Activated CD8-positive, alpha-beta memory T cell treated with anti-CD3 and anti-CD28 coated beads, Interleukin-2, amount 50 U/mL, for 1 hour (primary cell): ENCODE data around the gene GPX2.

ENCODE experiments used
- DNase-seq: peaks from one replicate; pipeline ENCODE4 v3.0.0-alpha.2; 2020; ENCODE audit errors: extremely low read depth

The GPX2 gene

DNA sequence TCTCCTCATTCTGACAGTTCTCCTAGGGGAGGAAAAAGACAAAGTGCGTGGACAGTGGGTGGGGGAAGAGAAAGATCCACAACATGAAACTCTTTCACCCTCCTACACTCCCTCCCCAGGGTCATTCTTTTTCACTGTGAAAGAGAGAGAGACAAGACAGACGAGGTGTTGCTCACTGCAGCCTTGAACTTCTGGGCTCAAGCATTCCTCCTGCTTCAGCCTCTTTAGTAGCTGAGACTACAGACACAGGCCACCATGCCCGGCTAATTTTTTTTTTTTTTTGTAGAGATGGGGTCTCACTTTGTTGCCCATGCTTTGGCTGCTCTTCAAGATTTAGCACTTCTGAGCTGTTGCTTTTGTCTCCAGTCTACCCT lies 2.7 kb downstream of the GPX2 start:
- no peak for DNase-seq

DNA sequence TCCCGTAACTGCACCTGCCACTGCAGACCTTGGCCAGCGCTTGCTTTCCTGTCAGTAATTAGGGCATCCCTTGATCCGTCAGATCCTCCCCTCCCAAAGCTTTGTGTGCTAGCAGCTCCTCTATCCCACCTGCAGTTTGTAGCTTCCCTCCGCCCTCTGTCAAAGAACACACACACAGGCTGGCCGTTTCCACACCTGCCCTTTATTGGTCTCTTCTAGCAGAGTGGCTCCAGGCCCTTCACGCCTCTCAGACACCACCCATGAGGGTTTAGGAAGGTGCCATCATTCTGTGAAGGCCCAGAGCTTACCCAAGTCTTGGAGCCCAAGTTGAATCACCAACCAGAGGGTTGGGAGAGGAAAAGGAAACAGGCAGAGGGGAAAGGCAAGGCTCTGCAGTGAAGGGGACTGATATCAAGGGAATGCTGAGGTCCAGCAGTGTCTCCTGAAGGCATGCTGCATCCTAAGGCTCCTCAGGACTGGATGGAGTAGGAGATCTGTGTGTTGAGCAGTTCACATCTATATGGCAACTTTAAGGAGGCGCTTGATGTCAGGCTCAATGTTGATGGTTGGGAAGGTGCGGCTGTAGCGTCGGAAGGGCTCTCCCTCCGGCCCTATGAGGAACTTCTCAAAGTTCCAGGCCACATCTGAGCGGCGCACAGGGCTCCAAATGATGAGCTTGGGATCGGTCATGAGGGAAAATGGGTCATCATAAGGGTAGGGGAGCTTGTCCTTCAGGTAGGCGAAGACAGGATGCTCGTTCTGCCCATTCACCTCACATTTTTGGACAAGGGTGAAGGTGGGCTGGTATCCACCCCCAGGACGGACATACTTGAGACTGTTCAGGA lies 3.4 kb downstream of the GPX2 start:
- DNase-seq, result no peak

DNA sequence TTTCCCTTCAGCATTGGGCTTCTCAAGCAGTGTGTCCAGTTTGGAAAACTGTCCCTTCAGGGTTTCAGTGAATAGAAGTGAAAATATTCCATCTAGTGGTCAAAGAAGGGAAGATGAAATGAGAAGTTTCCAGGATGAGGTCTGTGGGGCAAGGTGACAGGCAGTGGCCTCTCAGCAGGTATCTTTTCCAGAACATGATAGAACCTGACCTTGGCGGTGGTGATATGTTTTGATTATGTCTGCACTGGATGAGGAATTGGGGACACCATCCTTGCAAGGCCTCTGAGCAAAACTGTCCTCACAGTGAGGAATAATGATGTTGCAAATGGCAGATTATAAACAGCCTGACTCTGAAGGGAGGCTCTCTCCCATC lies 4.7 kb downstream of the GPX2 start:
- DNase-seq, result no peak

DNA sequence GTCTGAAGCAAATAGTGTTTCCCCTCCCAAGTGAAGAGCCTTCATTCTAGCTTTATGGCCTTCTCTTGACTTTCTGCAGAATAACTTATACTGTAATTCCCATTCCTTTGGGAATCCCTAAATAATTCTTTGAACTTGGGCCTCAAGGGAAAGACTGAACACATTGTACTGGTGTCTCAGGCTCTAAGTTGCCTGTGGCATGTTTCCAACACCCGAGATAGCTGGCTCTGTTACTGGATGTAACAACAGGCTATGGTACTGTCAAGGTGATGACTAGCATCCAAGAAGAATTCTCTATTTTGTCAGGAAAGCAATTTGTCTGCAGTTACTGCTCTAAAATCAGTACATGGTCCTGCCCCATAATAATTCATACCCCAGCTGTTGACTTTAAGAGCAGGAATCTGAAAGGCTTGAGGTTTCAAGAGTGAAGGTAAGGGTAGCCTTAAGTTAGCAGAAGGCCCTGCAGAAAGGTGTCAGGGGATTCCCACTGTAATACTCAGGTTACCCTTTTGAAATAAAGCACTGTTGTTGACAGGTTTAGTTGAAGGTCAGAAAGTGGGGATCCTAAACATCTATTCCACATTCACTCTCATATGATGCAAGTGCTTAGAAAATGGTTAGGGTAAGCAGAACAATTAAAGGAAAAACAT lies 5.2 kb downstream of the GPX2 start:
- no peak for DNase-seq

DNA sequence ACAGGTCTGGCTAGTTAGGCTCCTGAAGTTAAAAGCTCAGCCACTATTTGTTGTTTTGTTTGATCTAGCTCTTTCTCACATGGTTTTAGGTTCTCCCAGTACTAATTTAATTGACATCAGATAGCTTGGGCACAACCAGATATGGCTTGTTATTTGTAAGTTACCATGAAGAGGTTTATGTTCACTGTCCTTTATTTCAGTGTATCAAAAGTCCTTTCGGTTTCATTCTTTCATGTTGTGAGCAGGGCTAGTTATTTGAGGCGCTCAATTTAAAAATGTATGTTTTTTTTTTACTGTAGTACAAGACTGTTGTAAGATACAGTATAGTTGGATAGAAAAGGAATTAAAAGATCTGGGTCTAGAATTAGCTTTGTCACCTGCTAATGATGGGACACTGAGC lies 7.0 kb downstream of the GPX2 start:
- DNase-seq, result no peak

DNA sequence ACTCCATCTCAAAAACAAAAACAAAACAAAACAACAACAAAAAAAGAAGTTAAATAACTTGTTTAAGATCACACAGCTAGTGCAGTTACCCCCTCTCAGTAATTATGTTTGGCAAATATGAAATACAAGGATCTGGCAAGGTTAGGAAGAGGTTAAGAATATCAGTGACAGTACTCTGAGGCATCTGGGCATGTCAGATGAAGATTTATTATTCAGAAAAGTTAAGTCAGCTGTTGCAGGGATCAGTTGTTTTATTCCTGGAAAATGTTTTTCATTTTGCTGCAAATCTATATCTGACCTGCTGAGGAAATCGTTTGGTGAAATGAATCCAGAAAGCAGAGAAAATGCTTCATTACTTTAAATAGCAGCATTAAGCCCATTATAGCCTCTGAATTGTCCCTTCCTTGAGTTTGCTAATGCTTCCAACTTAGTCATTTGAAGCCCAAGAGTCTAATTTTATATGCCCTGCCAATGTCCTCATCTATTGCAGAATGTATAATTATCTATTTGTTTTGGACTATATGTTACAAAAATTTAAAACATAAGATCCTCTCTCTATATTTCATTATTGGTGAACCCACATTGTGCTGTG lies 8.1 kb downstream of the GPX2 start:
- DNase-seq, result no peak

DNA sequence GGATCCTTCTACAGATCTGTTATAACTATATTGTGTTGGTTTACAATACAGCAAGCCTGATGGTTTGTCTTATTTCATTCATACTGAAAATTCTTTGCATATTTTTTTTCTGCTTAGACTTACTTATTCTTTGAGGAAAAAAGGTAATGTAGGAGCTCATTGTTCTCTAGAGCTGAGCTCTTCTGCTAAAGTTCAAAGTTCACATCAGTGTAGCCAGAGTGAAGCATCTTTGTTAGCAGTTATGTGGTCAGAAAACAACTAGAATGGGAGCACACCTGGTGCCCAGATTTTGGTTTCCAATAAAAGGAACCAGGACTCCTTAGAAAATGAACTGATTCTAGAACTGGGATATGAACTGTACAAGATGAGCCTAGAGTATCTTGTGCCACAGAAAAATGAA lies 10.3 kb downstream of the GPX2 start:
- no peak for DNase-seq

DNA sequence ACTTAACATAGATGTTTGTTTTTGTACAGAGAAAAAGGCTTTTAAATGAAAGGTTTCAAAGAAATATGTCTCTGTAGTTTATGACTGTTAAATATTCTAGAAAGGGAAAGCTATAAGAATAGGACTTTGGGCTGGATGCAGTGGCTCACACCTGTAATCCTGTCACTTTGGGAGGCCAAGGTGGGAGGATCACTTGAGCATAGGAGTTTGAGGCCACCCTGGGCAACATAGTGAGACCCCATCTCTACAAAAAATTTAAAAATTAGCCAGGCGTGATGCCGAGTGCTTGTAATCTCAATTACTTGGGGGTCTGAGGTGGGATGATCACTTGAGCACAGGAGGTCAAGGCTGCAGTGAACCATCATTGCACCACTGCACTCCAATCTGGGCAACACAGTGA lies 11.4 kb downstream of the GPX2 start:
- no peak for DNase-seq

DNA sequence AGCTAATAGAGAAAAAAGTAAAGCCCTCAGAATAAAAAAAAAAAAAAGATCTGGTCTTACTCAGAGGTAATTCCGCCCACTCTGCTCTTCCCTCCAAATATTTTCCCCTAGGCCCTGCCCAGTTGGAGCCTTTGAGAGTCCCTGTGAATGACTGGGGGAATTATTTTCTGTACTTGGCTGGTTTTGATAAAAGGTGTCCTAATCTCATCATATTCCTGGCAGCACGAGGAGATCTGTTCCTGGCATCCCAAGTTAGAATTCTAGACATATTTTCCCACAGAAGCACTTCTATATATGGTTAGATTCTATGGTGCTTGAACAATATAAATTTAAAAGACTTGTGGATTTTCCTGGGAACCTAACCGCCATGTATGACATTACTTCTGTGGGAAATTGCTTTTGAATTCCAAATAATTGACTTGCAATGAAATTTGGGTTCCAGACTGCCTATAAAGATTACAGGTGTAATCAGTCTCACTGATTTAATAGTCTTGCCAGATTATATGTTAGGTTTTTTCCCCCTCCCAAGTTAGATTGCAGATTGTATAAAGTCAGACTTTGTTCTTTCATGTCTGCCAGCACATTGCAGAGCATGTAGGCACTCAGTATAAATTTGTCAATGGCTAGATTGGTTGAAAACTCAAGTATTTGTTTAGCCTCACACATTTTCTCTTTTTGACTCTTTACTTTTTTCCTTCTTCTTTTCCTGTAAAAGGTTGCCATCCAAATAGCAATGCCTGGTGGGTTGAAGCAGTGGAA lies 12.3 kb downstream of the GPX2 start:
- no peak for DNase-seq

DNA sequence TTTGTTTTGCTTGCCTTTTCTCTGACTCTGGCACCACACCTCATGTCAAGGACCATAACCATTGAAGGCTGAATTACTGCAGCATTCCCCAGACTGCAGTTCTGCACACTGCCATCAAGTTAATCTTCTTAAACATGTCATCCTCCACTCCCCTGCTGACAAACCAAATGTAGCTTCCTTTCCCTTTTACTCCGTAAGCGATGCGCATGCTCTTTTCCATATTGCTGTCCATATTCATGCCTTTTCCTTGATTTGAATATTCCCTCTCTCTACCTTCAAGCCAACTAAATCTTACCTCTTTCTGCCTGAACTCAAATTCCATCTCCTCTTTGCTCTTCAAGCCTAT lies 13.6 kb downstream of the GPX2 start:
- no peak for DNase-seq

DNA sequence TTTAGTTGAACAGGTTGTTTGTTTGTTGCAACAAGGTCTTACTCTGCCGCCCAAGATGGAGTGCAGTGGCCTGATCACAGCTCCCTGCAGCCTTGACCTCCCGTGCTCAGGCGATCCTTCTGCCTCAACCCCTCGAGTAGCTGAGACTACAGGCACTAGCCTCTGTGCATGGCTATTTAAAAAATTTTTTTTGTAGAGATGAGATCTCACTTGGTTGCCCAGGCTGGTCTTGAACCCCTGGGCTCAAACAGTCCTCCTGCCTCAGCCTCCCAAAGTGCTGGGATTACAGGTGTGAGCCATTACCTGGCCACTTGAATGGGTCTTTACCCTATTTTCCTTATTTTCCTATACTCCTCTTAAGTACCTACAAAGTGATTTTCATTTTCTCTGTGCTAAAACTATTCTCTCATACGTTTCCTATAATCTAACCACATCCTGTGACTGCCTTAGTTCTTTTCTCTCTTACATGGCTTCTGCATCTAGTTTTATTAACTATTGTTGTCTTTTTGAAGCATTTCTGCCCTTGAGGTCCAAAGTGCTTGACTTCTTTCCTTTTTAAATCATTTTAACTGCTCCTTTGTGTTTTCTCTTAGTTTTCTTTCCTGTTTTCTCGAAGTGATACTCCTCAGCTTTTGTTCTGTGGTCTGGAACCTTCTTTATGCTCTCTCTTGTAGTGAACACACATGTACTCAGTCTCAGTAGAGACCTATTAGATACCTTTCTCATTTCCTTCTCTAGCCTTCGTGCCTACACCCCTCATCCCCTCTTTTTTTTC lies 14.1 kb downstream of the GPX2 start:
- no peak for DNase-seq

DNA sequence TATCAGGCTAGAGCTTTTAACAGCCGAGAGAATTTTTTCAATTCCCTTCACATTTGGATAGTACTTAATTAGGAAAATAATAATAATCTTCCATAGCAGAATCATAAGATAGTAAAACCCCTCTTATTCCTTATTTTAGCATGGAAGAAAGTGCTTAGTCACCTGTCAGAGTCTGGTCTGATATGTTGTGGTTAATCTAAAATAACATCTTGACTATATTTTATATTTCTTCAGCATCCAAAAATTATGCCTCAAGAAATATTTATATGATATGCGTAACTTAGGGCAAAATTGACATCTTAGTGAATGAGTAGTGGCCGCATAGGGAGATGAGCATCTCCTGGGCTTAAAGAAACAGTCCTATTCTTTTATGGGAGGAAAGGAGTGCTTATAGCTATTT lies 15.5 kb downstream of the GPX2 start:
- no peak for DNase-seq

DNA sequence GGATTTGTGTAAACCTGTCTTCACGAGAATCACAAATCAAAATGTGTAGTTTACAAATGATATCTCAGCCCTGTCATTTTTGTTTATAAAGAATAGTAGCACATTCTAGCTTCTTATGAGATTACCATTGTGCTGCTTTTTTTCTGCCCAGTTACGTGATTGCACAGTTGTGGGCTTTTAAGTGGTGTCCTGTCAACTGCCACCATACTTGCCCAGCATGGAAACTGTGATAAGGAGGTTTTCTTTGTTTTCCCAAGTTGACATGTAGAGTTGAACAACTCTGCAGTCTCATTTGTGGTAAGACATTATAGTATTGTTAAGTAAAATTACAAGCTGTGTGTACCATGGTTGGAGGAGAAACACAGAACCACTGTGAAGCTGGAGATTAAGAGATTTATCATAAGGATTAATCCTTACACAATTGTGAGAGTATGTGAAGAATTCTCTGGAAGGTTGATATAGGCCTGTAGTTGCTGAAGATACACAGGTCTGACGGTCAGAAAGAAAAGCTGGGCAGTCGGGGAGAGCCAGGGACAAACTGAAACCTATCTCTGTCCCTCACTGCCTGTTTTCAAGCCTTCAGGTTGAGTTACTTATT lies 16.0 kb downstream of the GPX2 start:
- no peak for DNase-seq

DNA sequence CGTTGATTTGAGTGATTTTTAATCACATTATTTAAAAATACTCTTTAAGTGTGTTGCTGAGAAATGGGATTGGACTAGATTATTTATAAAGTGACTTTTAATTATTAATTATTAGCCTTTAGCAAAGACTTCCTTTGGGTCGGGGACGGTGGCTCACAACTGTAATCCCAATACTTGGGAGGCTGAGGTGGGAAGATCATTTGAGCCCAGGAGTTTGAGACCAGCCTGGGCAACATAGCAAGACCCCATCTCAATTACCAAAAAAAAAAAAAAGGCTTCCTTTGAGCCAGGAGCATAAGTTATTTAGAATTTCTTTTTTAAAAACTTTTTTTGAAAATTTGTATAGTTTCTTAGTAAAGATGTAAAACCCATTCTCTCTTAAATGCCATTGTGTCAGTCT lies 19.5 kb downstream of the GPX2 start:
- no peak for DNase-seq

DNA sequence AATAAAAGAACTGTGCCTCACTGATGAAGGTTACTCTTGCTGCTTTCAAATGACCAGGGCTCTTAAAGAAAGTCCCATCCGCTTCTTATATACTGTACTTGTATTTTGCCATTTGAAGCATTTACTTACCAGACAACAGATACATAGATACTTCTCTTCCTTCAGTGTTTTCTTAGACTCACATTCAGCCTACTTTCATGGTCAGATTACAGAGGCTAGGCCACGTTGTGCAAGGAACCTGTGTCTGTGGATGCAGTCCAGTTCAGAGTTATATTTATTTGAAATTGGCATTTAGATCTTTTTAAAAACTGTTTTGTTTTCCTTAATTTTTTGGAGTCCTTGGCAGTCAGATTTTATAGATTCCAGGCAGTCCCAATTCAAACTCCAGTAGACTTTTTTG lies 22.1 kb downstream of the GPX2 start:
- no peak for DNase-seq

DNA sequence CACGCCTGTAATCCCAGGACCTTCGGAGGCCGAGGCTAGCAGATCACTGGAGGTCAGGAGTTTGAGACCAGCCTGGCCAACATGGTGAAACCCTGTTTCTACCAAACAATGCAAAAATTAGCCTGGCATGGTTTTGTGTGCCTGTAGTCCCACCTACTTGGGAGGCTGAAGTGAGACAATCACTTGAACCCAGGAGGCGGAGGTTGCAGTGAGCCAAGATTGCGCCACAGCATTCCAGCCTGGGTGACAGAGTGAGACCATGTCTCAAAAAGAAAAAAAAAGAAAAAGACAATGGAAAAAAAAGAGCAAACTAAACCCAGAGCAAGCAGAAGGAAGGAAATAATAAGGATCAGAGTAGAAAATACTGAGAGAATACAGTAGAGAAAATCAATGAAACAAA lies 22.9 kb downstream of the GPX2 start:
- no peak for DNase-seq

DNA sequence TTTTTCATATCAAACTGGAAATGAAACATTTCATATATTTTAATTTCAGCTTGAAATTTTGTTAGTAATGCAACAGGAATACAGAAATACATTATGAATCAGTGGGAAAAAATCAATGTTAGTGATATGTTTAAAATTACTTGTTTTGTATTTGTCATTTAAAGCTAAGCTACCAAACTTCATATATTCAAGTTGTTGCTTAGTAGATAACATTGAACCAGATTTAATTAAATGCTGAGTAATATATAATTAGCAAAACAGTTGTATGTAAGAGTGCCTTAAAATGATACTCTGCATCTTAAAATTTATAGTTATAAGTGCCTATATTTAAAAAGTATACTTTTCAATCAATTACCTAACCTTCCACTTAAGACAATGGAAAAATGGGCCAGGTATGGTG lies 23.3 kb downstream of the GPX2 start:
- no peak for DNase-seq

DNA sequence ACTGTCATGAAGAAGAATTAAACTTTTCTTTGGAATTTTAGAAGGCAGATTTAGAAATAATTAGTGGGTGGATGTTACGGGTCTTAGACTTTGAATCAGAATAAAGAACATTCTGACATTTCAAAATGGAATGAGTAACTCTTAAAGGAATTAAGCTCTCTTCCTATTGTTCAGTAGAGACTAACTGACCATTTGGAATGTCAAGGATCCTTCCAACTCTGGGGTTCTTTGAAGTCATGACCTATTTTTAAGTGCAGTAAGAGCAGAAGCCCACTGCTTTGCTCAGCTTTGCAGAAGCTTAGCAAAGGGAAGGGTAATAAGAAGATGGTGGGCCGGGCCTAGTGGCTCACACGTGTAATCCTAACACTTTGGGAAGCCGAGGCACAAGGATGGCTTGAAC lies 24.3 kb downstream of the GPX2 start:
- no peak for DNase-seq

DNA sequence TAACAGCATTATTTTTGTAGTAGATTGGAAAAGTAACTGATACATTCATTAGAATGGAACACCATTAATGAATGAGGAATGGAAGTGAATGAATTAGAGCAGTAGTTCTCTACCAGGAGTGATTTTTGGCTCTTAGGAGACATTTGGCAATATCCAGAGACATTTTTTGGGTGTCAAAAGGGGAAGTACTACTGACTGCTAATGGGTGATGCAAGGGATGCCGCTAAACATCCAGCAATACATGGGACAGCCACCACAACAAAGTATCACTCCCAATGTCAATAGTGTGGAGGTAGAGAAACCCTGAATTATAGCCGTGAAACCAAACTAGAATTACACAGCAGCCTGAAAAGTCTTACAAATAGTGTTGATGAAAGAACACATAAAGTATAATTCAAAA lies 26.7 kb downstream of the GPX2 start:
- DNase-seq, result no peak

DNA sequence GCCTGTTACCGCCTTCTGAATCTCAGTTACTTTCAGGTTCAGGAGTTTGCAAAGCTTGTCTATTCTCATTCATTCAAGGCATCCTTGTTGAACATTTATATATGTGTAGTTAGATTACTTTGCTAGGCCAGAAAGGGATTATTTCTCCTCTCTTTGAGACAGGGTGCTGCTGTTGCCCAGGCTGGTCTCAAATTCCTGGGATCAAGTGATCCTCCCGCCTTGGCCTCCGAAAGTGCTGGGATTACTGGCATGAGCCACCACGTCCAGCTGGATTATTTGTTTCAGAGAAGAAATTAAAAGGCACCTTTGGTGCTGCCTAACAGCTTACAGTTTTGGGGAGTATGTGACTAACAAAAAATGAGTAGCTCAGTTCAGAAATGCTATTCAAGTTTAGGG lies 27.5 kb downstream of the GPX2 start:
- no peak for DNase-seq

DNA sequence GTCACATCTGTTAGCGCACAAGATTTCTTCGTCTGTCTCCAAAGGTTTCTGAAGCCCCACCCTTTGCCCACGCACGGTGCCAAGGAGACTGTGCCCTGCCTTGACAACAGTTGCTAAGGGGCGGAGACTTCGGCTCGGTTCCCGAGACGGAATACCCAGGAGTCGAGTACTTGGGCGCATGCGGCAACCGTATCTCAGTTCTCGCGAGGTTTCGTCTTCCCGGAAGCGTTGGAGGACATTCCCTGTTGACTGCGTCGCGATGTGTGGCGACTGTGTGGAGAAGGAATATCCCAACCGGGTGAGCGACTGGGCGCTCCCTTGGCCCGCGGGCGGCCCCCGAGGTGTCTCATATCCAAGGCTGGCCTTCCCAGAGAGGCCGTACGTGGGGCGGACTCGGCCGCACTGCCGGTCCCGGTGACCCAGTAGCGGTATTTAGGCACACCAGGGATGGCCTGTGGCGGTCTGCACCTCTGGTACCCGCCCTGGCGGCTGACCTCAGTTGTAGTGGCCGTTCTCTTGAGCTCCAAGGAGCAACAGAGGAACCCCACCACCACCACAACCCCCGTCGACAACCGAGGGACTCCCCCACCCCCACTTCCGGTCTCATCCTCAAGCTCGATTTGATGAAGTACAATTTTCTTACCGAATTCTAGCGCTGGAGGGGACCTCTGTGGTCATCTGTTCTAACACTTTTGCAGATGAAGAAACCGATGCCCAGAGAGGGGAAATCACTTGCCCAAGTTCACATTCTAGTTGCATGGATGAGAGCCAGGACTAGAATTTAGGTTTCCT lies 28.1 kb downstream of the GPX2 start, which contains the start of gene CHURC1:
Gene CHURC1, plus strand, starts transcription at position 219 of the 792 bp plus-strand sequence. Its CDS starts 41 bp downstream, at position 260.
- peak; percentile 97 for DNase-seq
